GM19239 (cell line): ENCODE results near the gene UBTD1.
"Not testable (repeated sequence)": the region's sequence is repeated elsewhere in the genome, so short reads cannot be mapped to it uniquely, and the experiment has no call there.

Source experiments
- DNase-seq: peaks from one replicate; pipeline ENCODE4 v3.0.0; 2011; ENCODE audit warnings: low spot score; ENCODE audit not compliant: insufficient read length
- FAIRE-seq: peaks from 2 replicates; lab custom pipeline; 2011; peaks lifted over from hg19 to GRCh38; lab: Jason Lieb, UNC

UBTD1 gene

DNA sequence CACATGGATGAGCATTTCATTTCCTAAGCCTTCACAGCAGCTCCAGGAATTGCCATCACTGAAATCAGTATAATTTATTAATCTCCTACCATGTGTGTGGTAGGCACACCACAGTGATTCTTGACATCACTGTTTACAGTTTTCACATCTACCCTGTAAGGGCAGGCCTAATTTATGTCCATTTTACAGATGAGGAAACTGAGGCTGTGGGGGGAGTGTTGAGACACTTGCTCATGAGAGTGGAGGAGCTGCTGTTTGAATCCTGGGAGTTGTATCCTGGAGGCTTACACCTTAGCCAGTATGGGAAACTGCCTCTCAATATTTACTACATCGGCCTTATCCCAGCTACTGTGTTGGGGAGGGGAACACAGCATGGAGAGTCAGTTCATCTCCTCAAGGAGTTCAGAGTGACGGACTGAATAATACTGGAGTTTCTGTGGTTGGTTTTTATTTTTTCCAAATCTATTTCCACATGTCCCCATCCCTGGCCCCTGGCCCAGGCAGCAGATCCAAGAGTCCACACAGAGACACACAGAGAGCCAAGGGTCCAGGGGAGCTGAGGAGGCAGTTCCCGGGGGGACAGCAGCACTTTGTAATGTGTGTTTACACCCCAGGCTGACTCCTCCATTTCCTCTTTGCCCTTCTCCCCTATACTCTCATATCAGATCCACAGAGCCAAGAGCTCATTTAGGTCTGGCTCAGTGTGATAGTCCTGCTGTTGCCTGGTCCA is 13.2 kb downstream of the UBTD1 start:
- FAIRE-seq (no peak), DNase-seq (no peak)

DNA sequence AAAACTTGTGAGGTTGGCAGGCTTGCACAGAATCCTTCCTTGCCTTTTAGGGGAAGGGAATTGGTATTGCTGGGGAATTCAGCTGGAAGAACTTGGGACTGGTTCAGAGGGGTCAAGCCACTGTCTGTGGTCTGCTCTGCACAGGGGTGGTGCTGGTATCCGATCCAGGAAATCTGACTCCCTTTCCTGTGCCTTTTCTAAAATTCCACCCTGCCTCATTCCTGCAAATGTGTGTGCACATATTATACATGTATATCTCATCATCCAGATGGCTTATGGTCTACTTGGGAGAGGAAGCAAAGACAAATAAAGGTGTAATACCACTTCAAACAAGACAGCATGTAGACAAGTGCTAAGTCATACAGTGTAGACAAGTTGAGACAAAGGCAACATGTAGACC is 14.3 kb downstream of the UBTD1 start:
- DNase-seq = no peak
- no peak for FAIRE-seq

DNA sequence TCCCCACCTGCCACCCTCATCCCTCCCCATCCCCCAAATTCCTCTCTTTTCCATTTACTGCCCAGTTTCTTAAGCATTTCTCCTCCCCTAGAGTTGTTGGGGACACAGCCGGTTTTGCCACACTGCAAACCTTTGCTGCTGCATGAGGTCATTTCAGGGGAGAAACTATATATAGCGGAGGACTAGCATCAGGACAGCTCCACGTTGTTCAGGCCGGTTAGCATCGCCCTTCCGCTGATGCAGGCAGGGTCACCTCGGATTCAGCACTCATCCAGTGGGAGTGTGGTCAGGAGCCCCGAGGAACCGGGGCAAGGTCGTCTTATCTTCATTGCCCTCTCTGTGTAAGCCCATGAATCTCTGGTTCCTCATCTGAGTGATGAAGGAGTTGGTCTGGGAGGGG is 15.6 kb downstream of the UBTD1 start:
- FAIRE-seq (no peak), DNase-seq (no peak)

GRCh38 chr10:97515271-97515978 is 16.7 kb downstream of the UBTD1 start:
- FAIRE-seq (no peak), DNase-seq (no peak)

DNA sequence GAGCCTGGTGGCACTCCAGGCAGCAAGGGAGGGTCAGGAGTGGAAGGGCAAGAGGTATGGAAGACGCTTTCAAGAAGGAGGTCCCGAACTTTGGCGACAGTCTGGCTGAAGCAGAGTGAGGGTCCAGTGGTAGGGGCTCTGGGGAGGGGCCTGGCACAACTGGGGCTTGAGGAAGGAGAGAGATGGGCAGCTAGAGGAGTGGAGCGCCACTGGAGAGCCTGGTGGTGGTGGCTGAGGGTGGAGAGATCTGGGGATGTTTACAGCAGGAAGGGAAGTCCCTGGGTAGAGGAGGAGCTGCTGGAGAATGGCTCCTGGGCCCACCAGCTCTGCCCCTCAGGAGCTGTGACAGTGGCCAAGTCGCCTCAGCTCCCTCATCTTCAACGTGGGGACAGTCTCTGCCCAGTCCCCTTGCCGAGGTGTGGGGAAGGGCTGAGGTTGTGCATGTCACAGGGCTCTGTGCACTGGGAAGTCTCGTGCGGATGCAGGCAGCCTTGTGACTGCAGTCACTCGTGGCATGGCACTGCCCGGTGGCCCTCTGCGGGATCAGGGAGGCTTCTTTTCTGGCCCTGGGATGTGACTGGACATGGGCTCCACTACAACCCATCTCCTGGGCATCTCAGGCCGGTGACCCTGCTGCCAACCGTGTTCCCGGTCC is 18.5 kb downstream of the UBTD1 start:
- FAIRE-seq (no peak), DNase-seq (no peak)

GRCh38 chr10:97517778-97518300 is 19.1 kb downstream of the UBTD1 start:
- DNase-seq (no peak), FAIRE-seq (no peak)

- DNase-seq = no peak
- no peak for FAIRE-seq
Observed at GRCh38 chr10:97518301-97519043, 19.7 kb downstream of the UBTD1 start.

- FAIRE-seq (no peak), DNase-seq (no peak)
Observed at GRCh38 chr10:97519342-97519741, 20.6 kb downstream of the UBTD1 start.

DNA sequence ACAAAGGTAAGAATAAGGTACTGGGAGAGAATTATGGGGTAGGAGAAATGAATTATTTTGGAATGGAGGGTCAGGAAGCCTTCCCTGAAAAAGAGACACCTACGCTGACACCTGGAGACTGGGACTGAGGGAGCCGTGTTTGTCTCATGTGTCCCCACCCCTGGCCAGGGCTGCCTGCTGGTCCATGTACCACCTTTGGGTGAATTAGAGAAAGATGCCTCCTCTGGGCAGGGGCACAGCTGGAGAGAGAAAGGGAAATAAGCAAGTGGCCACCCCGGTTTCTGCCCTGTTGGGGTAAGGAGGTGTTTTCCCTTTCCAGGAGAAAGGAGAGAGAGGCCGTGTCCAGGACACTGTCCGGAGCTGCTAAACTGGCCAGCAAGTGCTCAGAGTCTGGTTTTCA is 21.8 kb downstream of the UBTD1 start:
- no peak for FAIRE-seq

GRCh38 chr10:97520978-97521761 is 22.4 kb downstream of the UBTD1 start:
- FAIRE-seq = no peak
- DNase-seq = no peak

More for the DNA sequence above, 21.8 kb downstream of the UBTD1 start:
- DNase-seq = no peak

GRCh38 chr10:97522071-97522470 is 23.3 kb downstream of the UBTD1 start:
- DNase-seq (no peak), FAIRE-seq (no peak)

DNA sequence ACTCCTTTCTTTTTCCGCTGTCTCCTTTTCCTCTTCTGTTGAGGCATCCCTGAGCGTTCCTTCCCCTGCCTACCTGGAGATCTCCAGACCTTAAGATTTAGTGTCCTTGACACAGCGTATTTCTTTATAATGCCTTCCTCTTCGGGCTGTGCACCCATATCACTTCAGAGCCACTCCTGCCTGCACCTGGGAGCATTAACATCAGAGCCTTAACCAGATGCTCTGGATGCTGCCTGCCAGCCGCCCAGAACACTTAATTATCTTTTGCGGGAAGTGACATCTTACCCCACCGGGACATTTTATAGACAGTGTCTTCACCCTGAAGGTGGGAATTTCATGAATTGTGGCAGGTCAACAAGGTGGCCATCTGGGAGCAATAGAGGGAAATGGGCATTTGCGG is 24.2 kb downstream of the UBTD1 start:
- FAIRE-seq (no peak), DNase-seq (no peak)

DNA sequence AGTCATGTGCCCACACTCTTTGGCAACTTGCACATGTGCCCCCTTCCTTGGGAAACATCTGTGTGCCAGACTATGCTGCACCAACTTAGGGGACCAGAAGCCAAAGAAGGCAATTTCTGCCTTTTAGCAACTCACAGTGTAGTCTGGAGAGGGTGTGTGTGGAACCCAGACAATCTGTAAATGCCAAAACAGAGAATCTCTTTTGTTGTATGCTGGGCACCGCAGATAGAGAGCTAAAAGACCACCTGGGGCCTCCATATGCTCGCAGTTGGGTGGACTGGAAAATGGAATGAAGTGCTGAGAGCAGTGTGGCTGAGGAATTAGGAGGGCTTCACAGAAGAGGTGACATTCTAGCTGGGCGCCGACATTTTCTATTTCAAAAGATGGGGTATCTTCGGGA is 26.4 kb downstream of the UBTD1 start:
- DNase-seq (no peak), FAIRE-seq (no peak)

DNA sequence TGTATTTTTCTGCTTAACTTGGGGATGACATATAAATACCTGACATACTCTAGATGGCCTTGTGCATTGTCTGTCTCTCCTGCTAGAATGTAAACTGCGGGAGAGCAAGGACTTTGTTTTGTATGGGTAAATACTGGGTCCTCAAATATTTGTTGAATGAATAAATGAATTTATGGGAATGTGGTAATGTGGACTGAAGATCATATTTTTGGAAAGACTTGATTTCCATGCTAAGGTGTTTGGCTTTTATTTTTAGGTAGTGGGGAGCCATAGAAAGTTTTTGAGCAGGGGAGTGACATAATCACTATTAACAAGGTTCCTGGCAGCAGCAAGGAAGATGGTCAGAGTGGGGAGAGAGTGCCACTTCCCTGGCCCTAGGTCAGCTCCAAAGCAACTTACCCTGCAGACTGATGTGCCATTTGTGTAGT is 27.0 kb downstream of the UBTD1 start:
- DNase-seq = no peak
- no peak for FAIRE-seq

DNA sequence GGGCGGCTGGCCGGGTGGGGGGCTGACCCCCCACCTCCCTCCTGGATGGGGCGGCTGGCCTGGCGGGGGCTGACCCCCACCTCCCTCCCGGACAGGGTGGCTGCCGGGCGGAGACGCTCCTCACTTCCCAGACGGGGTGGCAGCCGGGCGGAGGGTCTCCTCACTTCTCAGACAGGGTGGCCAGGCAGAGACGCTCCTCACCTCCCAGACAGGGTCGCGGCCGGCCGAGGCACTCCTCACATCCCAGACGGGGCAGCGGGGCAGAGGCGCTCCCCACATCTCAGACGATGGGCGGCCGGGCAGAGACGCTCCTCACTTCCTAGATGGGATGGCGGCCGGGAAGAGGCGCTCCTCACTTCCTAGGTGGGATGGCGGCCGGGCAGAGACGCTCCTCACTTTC is 30.2 kb downstream of the UBTD1 start:
- FAIRE-seq, DNase-seq: not testable (repeated sequence)

GRCh38 chr10:97529685-97530465 is 31.2 kb downstream of the UBTD1 start:
- DNase-seq (no peak), FAIRE-seq (no peak)

DNA sequence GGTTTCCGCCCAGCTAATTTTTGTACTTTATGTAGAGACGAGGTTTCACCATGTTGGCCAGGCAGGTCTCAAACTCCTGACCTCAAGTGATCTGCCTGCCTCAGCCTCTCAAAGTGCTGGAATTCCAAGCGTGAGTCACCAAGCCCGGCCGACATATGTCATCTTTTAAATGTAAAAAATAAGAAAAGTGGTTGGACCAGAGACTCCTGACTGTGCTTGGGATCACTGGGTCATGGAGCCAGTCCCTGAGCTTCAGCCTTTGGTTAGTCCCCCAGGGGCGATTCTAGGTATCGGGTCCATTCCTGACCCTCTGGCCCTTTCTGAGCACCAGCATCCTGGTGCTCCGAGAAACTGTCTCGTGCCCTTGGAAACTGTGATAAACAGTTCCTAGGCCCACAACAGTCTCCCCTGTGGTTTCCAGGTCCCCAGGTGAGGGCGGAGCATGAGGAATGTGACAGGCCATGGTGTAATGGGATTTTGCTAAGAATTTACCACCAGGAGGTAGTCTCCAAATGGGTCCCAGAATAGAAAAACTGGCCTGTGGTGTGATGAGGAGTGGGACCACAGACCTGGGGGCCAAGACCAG is 32.8 kb downstream of the UBTD1 start:
- FAIRE-seq (no peak), DNase-seq (no peak)

DNA sequence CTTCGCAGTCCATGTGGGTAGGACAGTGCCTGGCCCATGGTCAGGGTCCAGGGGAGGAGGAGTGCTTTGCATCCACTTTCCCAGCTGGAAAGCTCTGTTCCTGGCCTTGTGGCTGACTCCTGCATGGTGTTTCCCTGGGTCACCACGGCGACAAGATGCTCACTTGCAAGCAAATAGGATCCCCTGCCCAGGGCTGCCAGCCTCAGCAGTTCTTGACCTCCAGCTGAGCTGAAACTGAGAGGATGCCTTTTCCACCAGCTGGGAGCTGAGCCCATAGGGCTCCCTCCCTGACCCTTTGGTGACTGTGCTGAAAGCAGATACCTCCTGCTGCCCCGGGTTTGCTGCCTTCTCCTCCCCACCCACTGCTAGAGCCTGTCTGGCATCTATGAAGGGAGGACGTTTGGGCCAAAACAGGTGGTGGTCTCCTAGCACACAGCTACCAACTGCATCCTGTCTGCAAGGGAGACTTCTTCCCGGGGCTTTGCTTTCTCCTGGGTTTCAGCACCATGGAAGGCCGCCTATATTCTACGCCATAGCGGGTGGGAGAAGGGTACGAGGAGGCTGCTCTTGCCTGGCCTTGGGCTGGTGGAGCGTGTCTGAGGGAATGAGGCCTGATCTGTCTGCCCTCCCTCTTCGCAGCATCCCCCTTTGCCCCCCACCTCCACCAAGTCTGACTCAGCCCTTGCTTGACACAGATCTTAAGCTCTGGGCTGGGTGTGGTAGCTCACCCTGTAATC is 34.4 kb downstream of the UBTD1 start:
- FAIRE-seq (no peak), DNase-seq (no peak)
